Body of pancreas (tissue), 4 donors: ENCODE measurements around the gene SPINDOC. TPM values are rescaled to one million over a fixed set of nuclear protein-coding genes. Genes with fewer than 3 reads are reported as not detected.

Experiments
- ATAC-seq: fragments of 150-250 bp; one replicate; pipeline ENCODE4 v1.9.1; 2016
- DNase-seq, 4 donors: peaks; one replicate each; pipeline ENCODE4 v3.0.0-alpha.2; 2019
- H3K27ac ChIP-seq, 4 donors: fragments of 200-600 bp; sonication (generic); 1 replicate in 3 of 4; 2 replicates in 1 of 4; pipeline versions ENCODE4 v1.5.1 to v1.6.1; 2016 to 2019; ENCODE audit warnings: mild to moderate bottlenecking in 1 of 4, mixed read lengths in 1 of 4, moderate library complexity in 1 of 4
- H3K27me3 ChIP-seq, 2 donors: fragments of 200-600 bp; sonication (generic); one replicate each; pipeline ENCODE4 v1.6.0; 2016; ENCODE audit warnings: mild to moderate bottlenecking in 1 of 2
- H3K36me3 ChIP-seq, 2 donors: fragments of 200-600 bp; sonication (generic); replicated peaks in 1 of 2; 2 replicates each; pipeline ENCODE4 v1.5.1; 2016; ENCODE audit warnings: low read depth in 2 of 2; ENCODE audit not compliant: insufficient read depth in 1 of 2
- H3K4me1 ChIP-seq: fragments of 200-600 bp; sonication (generic); one replicate; pipeline ENCODE4 v1.6.0; 2016
- H3K4me3 ChIP-seq, 2 donors: fragments of 200-600 bp; sonication (generic); 1 replicate in 1 of 2; 2 replicates in 1 of 2; pipeline ENCODE4 v1.5.1; 2016 to 2019
- H3K9me3 ChIP-seq, 3 donors: fragments of 200-600 bp; sonication (generic); 1 replicate in 2 of 3; 2 replicates in 1 of 3; pipeline ENCODE4 v1.5.1; 2016
- CTCF ChIP-seq, 7 experiments: fragments of 450-650 bp in 4 of 7; fragments of 200-600 bp in 3 of 7; sonication (generic) in 3 of 7; IDR thresholded peaks; one replicate each; pipeline ENCODE4 v1.5.1; 2016 to 2019; ENCODE audit warnings: antibody characterized with exemption in 7 of 7
- POLR2A ChIP-seq, 3 donors: fragments of 450-650 bp; IDR thresholded peaks; one replicate each; pipeline ENCODE4 v1.6.1; 2016; ENCODE audit warnings: antibody characterized with exemption in 3 of 3, mild to moderate bottlenecking in 2 of 3
- WGBS, 2 donors: methylation state at CpG; one replicate each; pipeline ENCODE4 v1.1.5; 2017; 5-methylcytosine and 5-hydroxymethylcytosine counted together
- intact Hi-C: fragments of 100-400 bp; cut with DNase I; formaldehyde crosslinking; loops from one replicate; pipeline ENCODE4 v1.15.1; 2023
- total RNA-seq, 2 donors: library from RNA; depleted of rRNA; stranded (reverse); fragments of >200 nt; gene quantifications; one replicate each; pipeline ENCODE4 v1.1.0, GENCODE V29; 2016

SPINDOC gene
- total RNA-seq, 2 donors from 2014 or later, result 3.6 to 16.2 TPM

- peaks cover 71% of the 10 kb centered on the region for H3K4me1 ChIP-seq
- 15 to 17% methylated on average over 4 of the region's 4 CpGs for WGBS, 2 donors
- H3K4me3 ChIP-seq, result no peak overlapping the region
Observed at GRCh38 chr11:63866211-63866610, 53.0 kb downstream of the SPINDOC start.

GRCh38 chr11:63867511-63867910 is 54.3 kb downstream of the SPINDOC start:
- WGBS, 2 donors, result 89 to 97% methylated on average over 4 of the region's 4 CpGs
- H3K36me3 ChIP-seq, result no peaks in the 10 kb centered on the region
- intact Hi-C loops, result no loop called here
- H3K4me1 ChIP-seq, result peaks cover 78% of the 10 kb centered on the region
- no peak overlapping the region for H3K4me3 ChIP-seq
- no peaks in the 10 kb centered on the region for H3K9me3 ChIP-seq
- ATAC-seq (no peak), DNase-seq (no peak)
- no peak overlapping the region for H3K27ac ChIP-seq
- TF ChIP-seq POLR2A (IDR thresholded peaks at IDR 0.05) (no peak), CTCF (IDR thresholded peaks at IDR 0.05) (no peak)
- H3K27me3 ChIP-seq, result no peaks in the 10 kb centered on the region

More at GRCh38 chr11:63866211-63866610, 53.0 kb downstream of the SPINDOC start:
- ATAC-seq (peak; percentile 45), DNase-seq (peak; percentile 76 to 88 (median 85))
- intact Hi-C loops, result no loop called here
- Histone ChIP-seq H3K27me3 (no peaks in the 10 kb centered on the region), H3K36me3 (no peaks in the 10 kb centered on the region), H3K9me3 (no peaks in the 10 kb centered on the region), H3K27ac (peak overlapping the region in 3 of 4 donors; percentile 3 to 34 (median 19))
- TF ChIP-seq CTCF (IDR thresholded peaks at IDR 0.05) (no peak), POLR2A (IDR thresholded peaks at IDR 0.05) (no peak)

GRCh38 chr11:63868399-63869064 is 55.3 kb downstream of the SPINDOC start:
- intact Hi-C loops, result no loop called here
- peaks cover 78% of the 10 kb centered on the region for H3K4me1 ChIP-seq
- H3K9me3 ChIP-seq, result no peaks in the 10 kb centered on the region
- 43 to 49% methylated on average over 9 of the region's 9 CpGs for WGBS, 2 donors
- ATAC-seq (no peak), DNase-seq (no peak)
- H3K27me3 ChIP-seq, result no peaks in the 10 kb centered on the region
- peak overlapping the region in 3 of 4 donors; percentile 58 to 76 (median 75) for H3K27ac ChIP-seq
- H3K4me3 ChIP-seq, result no peak overlapping the region
- TF ChIP-seq POLR2A (IDR thresholded peaks at IDR 0.05) (no peak), CTCF (IDR thresholded peaks at IDR 0.05) (no peak)
- H3K36me3 ChIP-seq, result no peaks in the 10 kb centered on the region

- intact Hi-C loops, result no loop called here
- no peak overlapping the region for H3K4me3 ChIP-seq
- peak in 2 of 4 donors; percentile 41 for DNase-seq
- peak overlapping the region in 3 of 4 donors; percentile 58 to 76 (median 75) for H3K27ac ChIP-seq
- ATAC-seq, result no peak
- no peaks in the 10 kb centered on the region for H3K36me3 ChIP-seq
- H3K27me3 ChIP-seq, result no peaks in the 10 kb centered on the region
- no peaks in the 10 kb centered on the region for H3K9me3 ChIP-seq
- peaks cover 83% of the 10 kb centered on the region for H3K4me1 ChIP-seq
- TF ChIP-seq CTCF (IDR thresholded peaks at IDR 0.05), result no peak
- no peak for TF ChIP-seq POLR2A (IDR thresholded peaks at IDR 0.05)
- WGBS, 2 donors, result 23 to 37% methylated on average over 6 to 7 of the region's 7 CpGs
Observed at GRCh38 chr11:63869171-63869591, 55.9 kb downstream of the SPINDOC start.

GRCh38 chr11:63869683-63870082 is 56.4 kb downstream of the SPINDOC start:
- WGBS, 2 donors, result 63 to 78% methylated on average over 7 to 8 of the region's 8 CpGs
- Histone ChIP-seq H3K4me1 (peaks cover 88% of the 10 kb centered on the region), H3K36me3 (no peaks in the 10 kb centered on the region), H3K27me3 (no peaks in the 10 kb centered on the region), H3K27ac (peak overlapping the region in 3 of 4 donors; percentile 58 to 76 (median 75)), H3K9me3 (no peaks in the 10 kb centered on the region), H3K4me3 (no peak overlapping the region)
- TF ChIP-seq CTCF (IDR thresholded peaks at IDR 0.05), result no peak
- no peak for TF ChIP-seq POLR2A (IDR thresholded peaks at IDR 0.05)
- ATAC-seq, result no peak
- DNase-seq, result peak in 1 of 4 donors; percentile 37
- intact Hi-C loops, result no loop called here
